H9 (cell line): ENCODE measurements around the gene PLEKHD1. TPM values are rescaled to one million over a fixed set of nuclear protein-coding genes. Genes with fewer than 3 reads are reported as not detected.

Source experiments
- DNase-seq: peaks from one replicate; pipeline ENCODE4 v3.0.0-alpha.2; 2017
- H2AFZ ChIP-seq: one replicate; pipeline ENCODE4 v1.6.1; 2013; ENCODE audit warnings: mild to moderate bottlenecking, low read length, control low read depth, moderate library complexity
- H2AK5ac ChIP-seq: 2 replicates; pipeline ENCODE4 v1.6.1; 2013; ENCODE audit warnings: low read length, control low read depth, mixed read lengths; ENCODE audit not compliant: insufficient read length
- H2BK120ac ChIP-seq: one replicate; pipeline ENCODE4 v1.6.1; 2013; ENCODE audit warnings: low read depth, mild to moderate bottlenecking, low read length, control low read depth, inconsistent platforms; ENCODE audit not compliant: poor library complexity, severe bottlenecking
- H2BK12ac ChIP-seq: 2 replicates; pipeline ENCODE4 v1.6.1; 2013; ENCODE audit warnings: low read length, control low read depth, mixed read lengths, low read depth; ENCODE audit not compliant: insufficient read length
- H2BK15ac ChIP-seq: 2 replicates; pipeline ENCODE4 v1.6.1; 2013; ENCODE audit warnings: low read depth, low read length, control low read depth
- H2BK20ac ChIP-seq: one replicate; pipeline ENCODE4 v1.6.1; 2013; ENCODE audit warnings: low read depth, mild to moderate bottlenecking, low read length, control low read depth, inconsistent platforms; ENCODE audit not compliant: poor library complexity, severe bottlenecking
- H2BK5ac ChIP-seq: 2 replicates; pipeline ENCODE4 v1.6.1; 2013; ENCODE audit warnings: low read length, control low read depth, mixed read lengths; ENCODE audit not compliant: insufficient read length
- H3K14ac ChIP-seq: 2 replicates; pipeline ENCODE4 v1.6.1; 2013; ENCODE audit warnings: low read length, control low read depth; ENCODE audit not compliant: insufficient read depth
- H3K18ac ChIP-seq: 2 replicates; pipeline ENCODE4 v1.6.1; 2013; ENCODE audit warnings: low read depth, mild to moderate bottlenecking, mixed read lengths, low read length, control low read depth; ENCODE audit not compliant: insufficient read length
- H3K23ac ChIP-seq: 2 replicates; pipeline ENCODE4 v1.6.1; 2013; ENCODE audit warnings: low read length, control low read depth, mixed read lengths, low read depth; ENCODE audit not compliant: insufficient read length
- H3K23me2 ChIP-seq: 2 replicates; pipeline ENCODE4 v1.6.1; 2013; ENCODE audit warnings: low read depth, mild to moderate bottlenecking, mixed read lengths, low read length, control low read depth; ENCODE audit not compliant: insufficient read length, poor library complexity, severe bottlenecking
- H3K27ac ChIP-seq: 2 replicates; pipeline ENCODE4 v1.5.1; 2013; ENCODE audit warnings: low read length, control low read depth, mixed read lengths, low read depth; ENCODE audit not compliant: insufficient read length
- H3K27me3 ChIP-seq: 2 replicates; pipeline ENCODE4 v1.6.1; 2013; ENCODE audit warnings: low read length, control low read depth, inconsistent platforms; ENCODE audit not compliant: insufficient read depth
- H3K4ac ChIP-seq: 2 replicates; pipeline ENCODE4 v1.6.1; 2013; ENCODE audit warnings: low read depth, mild to moderate bottlenecking, control low read depth, inconsistent platforms, low read length, moderate library complexity
- H3K4me1 ChIP-seq: 2 replicates; pipeline ENCODE4 v1.6.1; 2013; ENCODE audit warnings: low read length, control low read depth, inconsistent platforms; ENCODE audit not compliant: insufficient read depth
- H3K4me2 ChIP-seq: 2 replicates; pipeline ENCODE4 v1.6.1; 2013; ENCODE audit warnings: low read length, control low read depth, mixed read lengths; ENCODE audit not compliant: insufficient read length, insufficient read depth
- H3K56ac ChIP-seq: 2 replicates; pipeline ENCODE4 v1.6.1; 2013; ENCODE audit warnings: low read depth, mild to moderate bottlenecking, mixed read lengths, low read length, control low read depth; ENCODE audit not compliant: insufficient read length
- H3K79me1 ChIP-seq: 2 replicates; pipeline ENCODE4 v1.6.1; 2013; ENCODE audit warnings: low read depth, mild to moderate bottlenecking, moderate library complexity, low read length, control low read depth, inconsistent platforms; ENCODE audit not compliant: insufficient read depth, poor library complexity, severe bottlenecking
- H3K79me2 ChIP-seq: 2 replicates; pipeline ENCODE4 v1.6.1; 2013; ENCODE audit warnings: low read length, control low read depth, inconsistent platforms; ENCODE audit not compliant: insufficient read depth
- H3K9ac ChIP-seq: 2 replicates; pipeline ENCODE4 v1.6.1; 2013; ENCODE audit warnings: low read length, control low read depth, mixed read lengths; ENCODE audit not compliant: insufficient read length; ENCODE audit errors: extremely low read depth
- H3K9me3 ChIP-seq: one replicate; pipeline ENCODE4 v1.6.1; 2013; ENCODE audit warnings: low read depth, low read length, inconsistent platforms; ENCODE audit not compliant: control insufficient read depth
- H3T11ph ChIP-seq: one replicate; pipeline ENCODE4 v1.6.1; 2013; ENCODE audit warnings: mild to moderate bottlenecking, low read length, control low read depth, inconsistent platforms
- H4K20me1 ChIP-seq: one replicate; pipeline ENCODE4 v1.6.1; 2013; ENCODE audit not compliant: control insufficient read depth, insufficient read length, insufficient read depth
- H4K5ac ChIP-seq: 2 replicates; pipeline ENCODE4 v1.6.1; 2013; ENCODE audit warnings: low read depth, mild to moderate bottlenecking, mixed read lengths, low read length, control low read depth; ENCODE audit not compliant: insufficient read length
- H4K8ac ChIP-seq: replicated peaks from 2 replicates; pipeline ENCODE4 v1.6.1; 2013; ENCODE audit warnings: low read length, control low read depth, mixed read lengths, low read depth; ENCODE audit not compliant: insufficient read length
- H4K91ac ChIP-seq: 2 replicates; pipeline ENCODE4 v1.6.1; 2013; ENCODE audit warnings: low read depth, mild to moderate bottlenecking, moderate library complexity, mixed read lengths, low read length, control low read depth; ENCODE audit not compliant: insufficient read length
- H3K27ac Mint-ChIP-seq, 3 experiments: 2 replicates in 2 of 3; 3 replicates in 1 of 3; pipeline ENCODE4 v1.8.0; 2020 to 2021; ENCODE audit warnings: mixed read lengths in 3 of 3, mild to moderate bottlenecking in 1 of 3, moderate library complexity in 1 of 3
- H3K27me3 Mint-ChIP-seq: 2 replicates; pipeline ENCODE4 v1.8.0; 2021; ENCODE audit warnings: low read depth, mild to moderate bottlenecking, moderate library complexity, mixed read lengths
- H3K36me3 Mint-ChIP-seq, 3 experiments: 2 replicates in 2 of 3; 3 replicates in 1 of 3; pipeline ENCODE4 v1.8.0; 2020 to 2021; ENCODE audit warnings: low read depth in 3 of 3, mixed read lengths in 3 of 3; ENCODE audit not compliant: insufficient read depth in 1 of 3
- H3K4me1 Mint-ChIP-seq, 2 experiments: 2 replicates each; pipeline ENCODE4 v1.8.0; 2020; ENCODE audit warnings: mixed read lengths in 2 of 2
- H3K4me3 Mint-ChIP-seq, 2 experiments: 2 replicates in 1 of 2; 3 replicates in 1 of 2; pipeline ENCODE4 v1.8.0; 2020 to 2021; ENCODE audit warnings: mild to moderate bottlenecking in 2 of 2, mixed read lengths in 2 of 2, moderate library complexity in 1 of 2
- H3K9me3 Mint-ChIP-seq, 2 experiments: 2 replicates in 1 of 2; 3 replicates in 1 of 2; pipeline ENCODE4 v1.8.0; 2020; ENCODE audit warnings: mild to moderate bottlenecking in 2 of 2, mixed read lengths in 2 of 2, moderate library complexity in 1 of 2
- WGBS: extraction: QIAGEN DNeasy Blood & Tissue Kit; methylation state at CpG from one replicate; pipeline ENCODE4 v1.1.7; 2013; ENCODE audit warnings: missing lambda C conversion rate, low lambda C conversion rate, mixed read lengths; ENCODE audit not compliant: insufficient read length; ENCODE audit errors: extremely low coverage; 5-methylcytosine and 5-hydroxymethylcytosine counted together
- total RNA-seq: library from RNA; stranded (reverse); gene quantifications from 2 replicates; pipeline ENCODE4 v1.2.1, GENCODE V29; 2021
- TF ChIP-seq, protein P1 (sequence below): fragments of 200-600 bp; sonication (generic); conservative IDR thresholded peaks from 3 replicates; pipeline ENCODE4 v1.8.0; 2021; ENCODE audit warnings: antibody characterized with exemption, mild to moderate bottlenecking

PLEKHD1 gene
- total RNA-seq, 1 experiment from 2014 or later, result 0.37 TPM

GRCh38 chr14:69504775-69505174 lies 20.2 kb downstream of the PLEKHD1 start:
- H4K91ac ChIP-seq, result no peak overlapping the region
- no CpG with 5 or more reads among the region's 1 CpG for WGBS
- no peak overlapping the region for H2BK15ac ChIP-seq
- no peak overlapping the region for H2BK5ac ChIP-seq
- TF ChIP-seq, protein P1, sequence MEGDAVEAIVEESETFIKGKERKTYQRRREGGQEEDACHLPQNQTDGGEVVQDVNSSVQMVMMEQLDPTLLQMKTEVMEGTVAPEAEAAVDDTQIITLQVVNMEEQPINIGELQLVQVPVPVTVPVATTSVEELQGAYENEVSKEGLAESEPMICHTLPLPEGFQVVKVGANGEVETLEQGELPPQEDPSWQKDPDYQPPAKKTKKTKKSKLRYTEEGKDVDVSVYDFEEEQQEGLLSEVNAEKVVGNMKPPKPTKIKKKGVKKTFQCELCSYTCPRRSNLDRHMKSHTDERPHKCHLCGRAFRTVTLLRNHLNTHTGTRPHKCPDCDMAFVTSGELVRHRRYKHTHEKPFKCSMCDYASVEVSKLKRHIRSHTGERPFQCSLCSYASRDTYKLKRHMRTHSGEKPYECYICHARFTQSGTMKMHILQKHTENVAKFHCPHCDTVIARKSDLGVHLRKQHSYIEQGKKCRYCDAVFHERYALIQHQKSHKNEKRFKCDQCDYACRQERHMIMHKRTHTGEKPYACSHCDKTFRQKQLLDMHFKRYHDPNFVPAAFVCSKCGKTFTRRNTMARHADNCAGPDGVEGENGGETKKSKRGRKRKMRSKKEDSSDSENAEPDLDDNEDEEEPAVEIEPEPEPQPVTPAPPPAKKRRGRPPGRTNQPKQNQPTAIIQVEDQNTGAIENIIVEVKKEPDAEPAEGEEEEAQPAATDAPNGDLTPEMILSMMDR, result no peak
- H2AK5ac ChIP-seq, result no peak overlapping the region
- no peaks in the 10 kb centered on the region for H3K79me2 ChIP-seq
- no peak overlapping the region for H3K27ac ChIP-seq
- H3K27me3 ChIP-seq, result no peaks in the 10 kb centered on the region
- H3K36me3 Mint-ChIP-seq, result no peaks in the 10 kb centered on the region
- no peak overlapping the region for H3K4me3 Mint-ChIP-seq
- peaks cover 12 to 17% of the 10 kb centered on the region in 2 experiments for H3K4me1 Mint-ChIP-seq
- peaks cover 19% of the 10 kb centered on the region for H3K27me3 Mint-ChIP-seq
- no peak overlapping the region for H3K4ac ChIP-seq
- H3K4me1 ChIP-seq, result no peaks in the 10 kb centered on the region
- no peak overlapping the region for H4K5ac ChIP-seq
- no peak for DNase-seq
- H3T11ph ChIP-seq, result no peak overlapping the region
- no peak overlapping the region for H3K23ac ChIP-seq
- no peak overlapping the region for H3K56ac ChIP-seq
- H3K4me2 ChIP-seq, result no peak overlapping the region
- no peak overlapping the region for H4K8ac ChIP-seq
- H2BK120ac ChIP-seq, result no peak overlapping the region
- no peaks in the 10 kb centered on the region for H3K23me2 ChIP-seq
- no peaks in the 10 kb centered on the region for H3K9me3 ChIP-seq
- no peak overlapping the region for H3K18ac ChIP-seq
- H2AFZ ChIP-seq, result no peak overlapping the region
- H4K20me1 ChIP-seq, result no peaks in the 10 kb centered on the region
- H3K9ac ChIP-seq, result no peak overlapping the region
- no peaks in the 10 kb centered on the region for H3K79me1 ChIP-seq
- no peak overlapping the region for H3K14ac ChIP-seq
- no peak overlapping the region for H2BK12ac ChIP-seq
- no peak overlapping the region for H3K27ac Mint-ChIP-seq
- no peaks in the 10 kb centered on the region; a peak in 1 of 5 replicates for H3K9me3 Mint-ChIP-seq
- no peak overlapping the region for H2BK20ac ChIP-seq
